Measurements from ENCODE around the gene SIRT4. TPM values are rescaled to one million over a fixed set of nuclear protein-coding genes. Genes with fewer than 3 reads are reported as not detected.
"Not testable (repeated sequence)": the region's sequence is repeated elsewhere in the genome, so short reads cannot be mapped to it uniquely, and the experiment has no call there.

Gene SIRT4
- total and polyA plus RNA-seq, 7 experiments from 2014 or later, result 1.6 to 6.0 (median 3.3) TPM

DNA sequence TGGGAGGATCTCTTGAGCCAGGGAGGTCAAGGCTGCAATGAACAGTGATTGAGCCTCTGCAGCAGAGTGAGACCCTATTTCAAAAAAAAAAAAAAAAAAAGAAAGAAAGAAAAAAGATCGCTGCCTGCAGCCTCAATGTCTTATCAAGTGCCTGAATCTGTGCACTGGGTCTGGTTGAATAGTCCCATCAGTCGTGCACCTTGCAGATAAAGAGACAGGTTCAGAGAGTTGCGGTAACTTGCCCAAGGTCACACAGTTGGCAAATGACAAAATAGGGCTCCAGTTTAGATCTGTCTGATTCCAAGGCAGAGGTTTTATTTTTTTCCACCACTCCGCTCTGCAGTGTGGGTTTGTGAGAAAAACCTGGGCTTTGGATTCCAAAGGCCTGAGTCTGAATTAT is 26.1 kb downstream of the SIRT4 start:
- no peak overlapping the region for H3K27ac ChIP-seq (ENCODE audit: low read depth, low read length)
- H3K9me3 Mint-ChIP-seq, result no peaks in the 10 kb centered on the region
- DNase-seq (no peak), ATAC-seq (no peak)
- no peak overlapping the region for H3K4me3 Mint-ChIP-seq
- intact Hi-C loops (cut with micrococcal nuclease), result loop anchor here in 1 of 2 donors (5.0 kb wide), 1 partner anchor 644 kb away; no protein-coding TSS in a partner anchor
- CTCF ChIA-PET, result interaction anchor here (0.6 to 1.4 kb wide), 2 partner anchors 27 to 136 kb away, joined by 3 read pairs; no protein-coding TSS in a partner anchor
- peaks cover 0 to 18% (median 0%) of the 10 kb centered on the region in 5 donors for H3K27me3 Mint-ChIP-seq
- H3K36me3 ChIP-seq (ENCODE audit: control insufficient read depth in 2 of 3, insufficient read depth in 3 of 3, low read length in 3 of 3), result no peaks in the 10 kb centered on the region
- no peaks in the 10 kb centered on the region for H3K4me1 ChIP-seq (ENCODE audit: control insufficient read depth in 2 of 2, insufficient read depth in 2 of 2, low read length in 2 of 2)
- POLR2A ChIA-PET, result interaction anchor here (1.5 kb wide), 1 partner anchor 35 kb away, joined by 3 read pairs; the partner anchor contains the start of gene RNU4-1
- no peaks in the 10 kb centered on the region for H3K27me3 ChIP-seq (ENCODE audit: control insufficient read depth in 2 of 2, insufficient read depth in 2 of 2, low read length in 2 of 2)
- H3K9me3 ChIP-seq (ENCODE audit: control insufficient read depth in 2 of 3, low read length in 3 of 3), result no peaks in the 10 kb centered on the region
- H3K4me3 ChIP-seq (ENCODE audit: low read length), result no peak overlapping the region
- H3K36me3 Mint-ChIP-seq, result no peaks in the 10 kb centered on the region
- no peak overlapping the region for H3K27ac Mint-ChIP-seq
- peaks cover 0 to 10% (median 2%) of the 10 kb centered on the region in 7 donors for H3K4me1 Mint-ChIP-seq

DNA sequence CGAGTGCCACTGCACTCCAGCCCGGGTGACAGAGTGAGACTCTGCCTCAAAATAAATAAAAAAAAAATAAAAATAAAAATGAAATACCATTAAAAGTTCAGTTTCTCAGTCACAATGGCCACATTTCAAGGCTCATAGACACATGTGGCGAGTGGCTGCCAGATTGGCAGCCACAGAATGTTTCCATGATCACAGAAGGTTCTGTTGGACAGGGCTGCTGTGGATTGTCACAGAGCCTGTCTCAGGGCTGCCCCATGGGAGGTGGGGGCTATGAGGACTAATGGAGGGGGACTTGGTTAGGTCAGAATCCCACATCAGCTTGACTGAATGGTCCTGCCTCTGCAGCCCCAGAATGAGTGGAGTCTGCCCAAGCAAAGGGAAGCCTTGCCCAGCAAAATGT is 29.3 kb downstream of the SIRT4 start:
- Histone ChIP-seq H3K36me3 (ENCODE audit: control insufficient read depth in 2 of 3, insufficient read depth in 3 of 3, low read length in 3 of 3) (no peaks in the 10 kb centered on the region), H3K9me3 (ENCODE audit: control insufficient read depth in 2 of 3, low read length in 3 of 3) (peaks cover 0 to 1% (median 0%) of the 10 kb centered on the region in 3 experiments), H3K4me1 (ENCODE audit: control insufficient read depth in 2 of 2, insufficient read depth in 2 of 2, low read length in 2 of 2) (no peaks in the 10 kb centered on the region), H3K27me3 (ENCODE audit: control insufficient read depth in 2 of 2, insufficient read depth in 2 of 2, low read length in 2 of 2) (no peaks in the 10 kb centered on the region), H3K4me3 (ENCODE audit: low read length) (no peak overlapping the region), H3K27ac (ENCODE audit: low read depth, low read length) (no peak overlapping the region)
- CTCF ChIA-PET, result no interaction called here
- intact Hi-C loops (cut with micrococcal nuclease), result no loop called here
- Mint-ChIP-seq H3K36me3 (peaks cover 0 to under 1% (median 0%) of the 10 kb centered on the region in 5 donors), H3K4me1 (peaks cover 0 to 5% (median 0%) of the 10 kb centered on the region in 7 donors), H3K27me3 (peaks cover 0 to 9% (median 0%) of the 10 kb centered on the region in 5 donors), H3K27ac (no peak overlapping the region), H3K4me3 (no peak overlapping the region), H3K9me3 (peaks cover 0 to 7% (median 3%) of the 10 kb centered on the region in 11 donors)
- DNase-seq (no peak), ATAC-seq (no peak)
- POLR2A ChIA-PET, result interaction anchor here (0.8 kb wide), 1 partner anchor 1184 kb away, joined by 3 read pairs; no protein-coding TSS in a partner anchor

DNA sequence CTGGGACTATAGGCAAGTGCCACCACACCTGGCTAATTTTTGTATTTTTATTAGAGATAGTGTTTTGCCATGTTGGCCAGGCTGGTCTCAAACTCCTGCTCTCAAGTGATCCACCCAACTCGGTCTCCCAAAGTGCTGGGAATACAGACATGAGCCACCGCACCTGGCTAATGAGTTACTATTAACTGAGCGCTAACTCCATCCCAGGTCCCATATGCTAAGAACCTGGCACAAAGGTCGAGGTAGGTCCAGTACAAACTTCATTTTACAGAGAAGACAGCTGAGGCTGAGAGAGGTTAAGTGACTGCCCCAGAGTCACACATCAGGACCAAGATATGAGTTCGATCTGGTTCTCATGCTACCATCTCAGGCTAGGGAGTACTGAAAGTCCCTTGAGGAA is 29.9 kb downstream of the SIRT4 start:
- H3K9me3 ChIP-seq (ENCODE audit: control insufficient read depth in 2 of 3, low read length in 3 of 3), result peaks cover 0 to 8% (median 0%) of the 10 kb centered on the region in 3 experiments
- H3K4me3 ChIP-seq (ENCODE audit: low read length), result no peak overlapping the region
- H3K27ac ChIP-seq (ENCODE audit: low read depth, low read length), result no peak overlapping the region
- peaks cover 0 to 9% (median 0%) of the 10 kb centered on the region in 5 donors for H3K27me3 Mint-ChIP-seq
- ATAC-seq, result no peak
- no peaks in the 10 kb centered on the region for H3K36me3 ChIP-seq (ENCODE audit: control insufficient read depth in 2 of 3, insufficient read depth in 3 of 3, low read length in 3 of 3)
- peaks cover 0 to 5% (median 0%) of the 10 kb centered on the region in 7 donors for H3K4me1 Mint-ChIP-seq
- no peak overlapping the region for H3K27ac Mint-ChIP-seq
- H3K27me3 ChIP-seq (ENCODE audit: control insufficient read depth in 2 of 2, insufficient read depth in 2 of 2, low read length in 2 of 2), result no peaks in the 10 kb centered on the region
- no peak for DNase-seq
- ChIA-PET POLR2A (no interaction called here), CTCF (no interaction called here)
- H3K4me3 Mint-ChIP-seq, result no peak overlapping the region
- H3K9me3 Mint-ChIP-seq, result peaks cover 0 to 13% (median 5%) of the 10 kb centered on the region in 11 donors
- H3K4me1 ChIP-seq (ENCODE audit: control insufficient read depth in 2 of 2, insufficient read depth in 2 of 2, low read length in 2 of 2), result no peaks in the 10 kb centered on the region
- peaks cover 0 to 5% (median 0%) of the 10 kb centered on the region in 5 donors for H3K36me3 Mint-ChIP-seq
- intact Hi-C loops (cut with micrococcal nuclease), result no loop called here

- Histone ChIP-seq H3K36me3 (ENCODE audit: control insufficient read depth in 2 of 3, insufficient read depth in 3 of 3, low read length in 3 of 3) (no peaks in the 10 kb centered on the region), H3K4me3 (ENCODE audit: low read length) (no peak overlapping the region), H3K4me1 (ENCODE audit: control insufficient read depth in 2 of 2, insufficient read depth in 2 of 2, low read length in 2 of 2) (no peaks in the 10 kb centered on the region), H3K9me3 (ENCODE audit: control insufficient read depth in 2 of 3, low read length in 3 of 3) (peaks cover 0 to 10% (median 0%) of the 10 kb centered on the region in 3 experiments), H3K27me3 (ENCODE audit: control insufficient read depth in 2 of 2, insufficient read depth in 2 of 2, low read length in 2 of 2) (no peaks in the 10 kb centered on the region), H3K27ac (ENCODE audit: low read depth, low read length) (no peak overlapping the region)
- Mint-ChIP-seq H3K36me3 (peaks cover 0 to 7% (median 3%) of the 10 kb centered on the region in 5 donors), H3K4me3 (no peak overlapping the region), H3K27me3 (peaks cover 0 to 7% (median 0%) of the 10 kb centered on the region in 5 donors), H3K4me1 (peaks cover 0 to 5% (median 0%) of the 10 kb centered on the region in 7 donors), H3K9me3 (peaks cover 0 to 17% (median 7%) of the 10 kb centered on the region in 11 donors), H3K27ac (no peak overlapping the region)
- ATAC-seq, result no peak
- intact Hi-C loops (cut with micrococcal nuclease), result no loop called here
- ChIA-PET CTCF (interaction anchor here (0.5 kb wide), 1 partner anchor 1735 kb away, joined by 3 read pairs; no protein-coding TSS in a partner anchor), POLR2A (no interaction called here)
- no peak for DNase-seq
These were observed 30.4 kb downstream of the SIRT4 start for GRCh38 chr12:120332523-120332922.

DNA sequence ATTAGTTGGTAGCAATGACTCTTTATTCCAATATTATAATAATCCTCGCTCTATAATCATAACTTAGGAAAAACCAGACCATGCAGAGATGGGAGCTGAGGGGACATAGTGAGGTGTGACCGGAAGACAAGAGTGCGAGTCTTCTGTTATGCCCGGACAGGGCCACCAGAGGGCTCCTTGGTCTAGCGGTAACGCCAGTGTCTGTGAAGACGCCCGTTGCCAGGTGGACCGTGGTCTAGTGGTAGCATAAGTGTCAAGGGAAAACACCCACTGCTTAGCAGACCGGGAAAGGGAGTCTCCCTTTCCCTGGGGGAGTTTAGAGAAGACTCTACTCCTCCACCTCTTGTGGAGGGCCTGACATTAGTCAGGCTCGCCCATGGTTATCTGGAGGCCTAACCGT is 33.3 kb downstream of the SIRT4 start:
- Mint-ChIP-seq H3K27me3 (peaks cover 0 to 10% (median 4%) of the 10 kb centered on the region in 5 donors), H3K36me3 (peaks cover 0 to 10% (median 9%) of the 10 kb centered on the region in 5 donors), H3K9me3 (peaks cover 0 to 29% (median 16%) of the 10 kb centered on the region in 11 donors)
- H3K36me3 ChIP-seq (ENCODE audit: control insufficient read depth in 2 of 3, insufficient read depth in 3 of 3, low read length in 3 of 3); H3K4me1 Mint-ChIP-seq; H3K27me3 ChIP-seq (ENCODE audit: control insufficient read depth in 2 of 2, insufficient read depth in 2 of 2, low read length in 2 of 2); CTCF ChIA-PET; H3K4me3 Mint-ChIP-seq; ATAC-seq; H3K27ac ChIP-seq (ENCODE audit: low read depth, low read length); H3K4me3 ChIP-seq (ENCODE audit: low read length); H3K27ac Mint-ChIP-seq; intact Hi-C loops (cut with micrococcal nuclease); H3K4me1 ChIP-seq (ENCODE audit: control insufficient read depth in 2 of 2, insufficient read depth in 2 of 2, low read length in 2 of 2): not testable (repeated sequence)
- peaks cover 0 to 14% (median 0%) of the 10 kb centered on the region in 3 experiments for H3K9me3 ChIP-seq (ENCODE audit: control insufficient read depth in 2 of 3, low read length in 3 of 3)
- POLR2A ChIA-PET, result interaction anchor here (0.7 kb wide), 1 partner anchor 132 kb away, joined by 3 read pairs; no protein-coding TSS in a partner anchor
- DNase-seq, result peak in 1 of 9 donors; percentile 26

GRCh38 chr12:120336392-120336791 is 34.3 kb downstream of the SIRT4 start:
- H3K27ac Mint-ChIP-seq; CTCF ChIA-PET; H3K36me3 ChIP-seq (ENCODE audit: control insufficient read depth in 2 of 3, insufficient read depth in 3 of 3, low read length in 3 of 3); intact Hi-C loops (cut with micrococcal nuclease); H3K4me3 Mint-ChIP-seq; H3K4me1 Mint-ChIP-seq; POLR2A ChIA-PET; H3K4me3 ChIP-seq (ENCODE audit: low read length); ATAC-seq; H3K27ac ChIP-seq (ENCODE audit: low read depth, low read length); H3K27me3 ChIP-seq (ENCODE audit: control insufficient read depth in 2 of 2, insufficient read depth in 2 of 2, low read length in 2 of 2); DNase-seq; H3K4me1 ChIP-seq (ENCODE audit: control insufficient read depth in 2 of 2, insufficient read depth in 2 of 2, low read length in 2 of 2): not testable (repeated sequence)
- peaks cover 0 to 10% (median 9%) of the 10 kb centered on the region in 5 donors for H3K36me3 Mint-ChIP-seq
- peaks cover 0 to 12% (median 8%) of the 10 kb centered on the region in 5 donors for H3K27me3 Mint-ChIP-seq
- H3K9me3 Mint-ChIP-seq, result peaks cover 0 to 29% (median 16%) of the 10 kb centered on the region in 11 donors
- peaks cover 0 to 14% (median 0%) of the 10 kb centered on the region in 3 experiments for H3K9me3 ChIP-seq (ENCODE audit: control insufficient read depth in 2 of 3, low read length in 3 of 3)

DNA sequence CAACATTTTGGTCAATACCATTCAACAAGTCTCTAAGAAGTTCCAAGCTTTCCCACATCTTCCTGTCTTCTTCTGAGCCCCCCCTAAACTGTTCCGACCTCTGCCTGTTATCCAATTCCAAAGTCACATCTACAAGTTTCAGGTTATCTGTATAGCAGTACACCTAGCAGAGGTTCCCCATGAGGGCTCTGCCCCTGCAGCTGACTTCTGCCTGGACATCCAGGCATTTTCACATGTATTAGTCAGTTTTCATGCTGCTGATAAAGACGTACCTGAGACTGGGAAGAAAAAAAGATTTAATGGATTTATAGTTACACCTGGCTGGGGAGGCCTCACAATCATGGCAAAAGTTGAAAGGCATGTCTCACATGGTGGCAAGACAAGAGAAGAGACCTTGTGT is 35.6 kb downstream of the SIRT4 start:
- H3K9me3 ChIP-seq (ENCODE audit: control insufficient read depth in 2 of 3, low read length in 3 of 3), result peaks cover 0 to 14% (median 0%) of the 10 kb centered on the region in 3 experiments
- H3K27ac ChIP-seq (ENCODE audit: low read depth, low read length), result no peak overlapping the region
- Mint-ChIP-seq H3K4me3 (no peak overlapping the region), H3K27ac (no peak overlapping the region), H3K9me3 (peaks cover 0 to 29% (median 16%) of the 10 kb centered on the region in 11 donors), H3K4me1 (peaks cover 0 to 5% (median 0%) of the 10 kb centered on the region in 7 donors), H3K27me3 (peaks cover 0 to 15% (median 5%) of the 10 kb centered on the region in 5 donors), H3K36me3 (peaks cover 0 to 10% (median 9%) of the 10 kb centered on the region in 5 donors)
- H3K4me3 ChIP-seq (ENCODE audit: low read length), result no peak overlapping the region
- POLR2A ChIA-PET, result no interaction called here
- H3K4me1 ChIP-seq (ENCODE audit: control insufficient read depth in 2 of 2, insufficient read depth in 2 of 2, low read length in 2 of 2), result no peaks in the 10 kb centered on the region
- no peaks in the 10 kb centered on the region for H3K27me3 ChIP-seq (ENCODE audit: control insufficient read depth in 2 of 2, insufficient read depth in 2 of 2, low read length in 2 of 2)
- DNase-seq (no peak), ATAC-seq (no peak)
- CTCF ChIA-PET, result no interaction called here
- intact Hi-C loops (cut with micrococcal nuclease), result no loop called here
- no peaks in the 10 kb centered on the region for H3K36me3 ChIP-seq (ENCODE audit: control insufficient read depth in 2 of 3, insufficient read depth in 3 of 3, low read length in 3 of 3)

Data from naive thymus-derived CD4-positive, alpha-beta T cell (primary cell).